T follicular helper cell (primary cell): Measurements from ENCODE around the gene MRPL47.

ENCODE experiments used
- DNase-seq: peaks from one replicate; pipeline ENCODE4 v3.0.0-alpha.2; 2020; ENCODE audit warnings: low read depth

The MRPL47 gene

GRCh38 chr3:179591313-179591712 is 13.1 kb downstream of the MRPL47 start:
- no peak for DNase-seq

- no peak for DNase-seq
Measured at GRCh38 chr3:179590669-179591068, 13.8 kb downstream of the MRPL47 start.

- DNase-seq: no peak
Measured at GRCh38 chr3:179589143-179589542, 15.3 kb downstream of the MRPL47 start.

DNA sequence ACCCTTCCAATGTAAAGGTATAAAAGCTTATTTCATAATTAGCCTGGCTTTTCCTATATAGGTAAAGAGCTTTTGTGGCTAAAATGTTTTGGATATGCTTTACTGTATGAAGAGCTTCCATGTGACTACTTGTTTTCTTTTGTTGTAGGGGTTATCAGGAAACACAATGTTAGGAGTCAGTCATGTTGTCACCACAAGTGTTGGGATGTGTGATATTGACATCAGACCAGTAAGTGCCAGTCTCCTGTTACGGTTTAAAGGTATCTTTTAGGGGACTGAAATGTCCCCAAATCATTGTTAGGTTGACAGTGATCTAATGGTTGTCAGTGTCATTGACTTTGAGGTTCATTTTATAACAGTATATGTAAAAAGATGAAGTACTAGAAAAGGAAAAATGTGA is 23.4 kb downstream of the MRPL47 start:
- DNase-seq: no peak

DNA sequence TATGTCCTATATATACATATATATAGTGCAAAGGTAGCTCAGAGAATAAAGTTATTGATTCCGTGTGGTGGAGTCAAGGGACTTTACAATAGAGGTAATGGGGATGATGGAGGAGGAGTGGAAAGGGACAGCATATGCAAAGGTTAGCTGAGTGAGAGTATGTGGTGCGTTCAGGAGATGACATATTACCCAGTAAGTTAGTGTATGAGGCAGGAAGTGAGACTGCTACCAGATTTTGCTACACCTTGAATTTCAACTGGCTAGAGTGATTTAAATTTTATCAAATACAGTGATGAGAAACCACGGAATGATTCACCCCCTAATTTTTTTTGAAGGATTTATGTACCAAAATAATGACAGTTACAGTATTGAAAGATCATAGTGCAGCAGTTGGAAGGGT is 38.9 kb downstream of the MRPL47 start:
- DNase-seq: no peak

DNA sequence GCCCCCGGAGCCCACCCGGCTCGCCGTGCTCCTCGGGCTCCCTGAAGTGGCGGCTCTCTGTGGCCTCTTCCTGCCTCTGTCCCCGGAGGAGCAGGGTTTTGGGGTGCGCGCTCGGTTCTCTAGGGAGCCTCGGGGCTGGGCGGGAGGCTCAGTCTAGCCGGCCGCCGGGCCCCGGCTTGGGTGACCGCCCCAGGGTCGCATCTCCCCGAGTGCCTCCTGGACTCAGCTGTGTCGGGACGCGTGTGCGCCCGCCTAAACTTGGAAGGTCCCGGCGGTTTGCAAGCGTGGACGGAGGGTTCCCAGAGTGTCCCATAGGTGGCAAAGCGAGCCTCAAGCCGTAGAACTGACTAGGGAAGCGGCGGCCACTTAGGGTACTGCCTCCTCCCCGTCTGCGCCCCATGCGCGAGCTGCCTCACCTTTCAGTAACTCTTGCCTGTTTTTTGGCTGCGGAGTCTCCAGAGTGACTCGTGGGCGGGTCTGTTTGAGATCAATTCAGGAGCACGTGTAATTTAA is 41.1 kb downstream of the MRPL47 start:
- peak; percentile 52 for DNase-seq

DNA sequence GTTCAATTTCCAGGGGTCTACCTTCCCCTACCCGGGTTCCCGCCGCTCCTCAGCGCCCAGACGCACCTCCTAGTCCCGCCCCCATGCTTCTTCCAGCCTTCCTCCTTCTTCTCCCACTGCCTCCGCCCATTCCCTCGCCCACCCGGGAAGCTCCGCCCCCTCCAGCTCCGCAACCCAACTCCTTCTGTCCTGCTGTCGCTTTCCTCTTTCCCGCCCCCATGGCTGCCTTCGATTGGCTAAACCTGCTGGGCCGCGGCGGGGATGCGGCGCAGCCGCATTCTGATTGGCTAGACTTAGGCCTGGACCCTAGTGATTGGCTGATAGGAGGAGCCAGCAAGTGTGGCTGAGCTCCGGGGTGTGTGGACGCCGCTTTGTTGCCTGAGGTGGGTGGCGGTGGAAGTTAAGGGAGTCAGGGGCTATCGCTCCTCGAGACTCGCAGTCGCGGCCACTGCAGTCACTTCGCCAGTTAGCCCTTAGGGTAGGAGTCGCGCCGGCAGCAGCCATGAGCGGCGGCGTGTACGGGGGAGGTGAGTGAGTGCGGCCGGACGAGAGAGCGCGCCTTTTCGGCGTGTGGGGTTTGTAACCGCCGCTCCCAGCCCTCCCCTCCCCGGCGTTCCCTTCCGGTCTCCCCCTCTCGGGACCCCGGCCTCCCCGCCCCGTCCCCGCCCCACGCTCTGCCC is 41.7 kb downstream of the MRPL47 start, which contains the start of gene ACTL6A:
ACTL6A (plus strand) TSS at position 336 of the 680 bp plus-strand sequence; CDS start at position 503, 167 bp downstream.
- peak; percentile 98 for DNase-seq

DNA sequence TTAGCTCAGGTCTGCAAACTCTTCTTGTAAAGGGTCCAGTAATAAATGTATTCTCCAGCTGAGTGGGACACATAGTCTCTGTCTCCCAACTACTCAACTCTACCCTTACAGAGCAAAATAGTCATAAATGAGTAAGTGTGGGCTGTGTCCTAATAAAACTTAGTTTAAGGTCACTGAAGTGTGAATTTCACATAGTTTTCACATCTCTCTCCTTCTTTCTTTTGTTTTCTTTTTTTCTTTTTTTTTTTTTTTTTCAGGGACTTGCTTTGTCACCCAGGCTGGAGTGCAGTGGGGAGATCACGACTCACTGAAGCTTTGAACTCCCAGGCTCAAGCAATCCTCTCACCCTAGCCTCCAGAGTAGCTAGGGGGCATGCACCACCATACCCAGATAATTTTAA is 43.6 kb downstream of the MRPL47 start:
- no peak for DNase-seq

DNA sequence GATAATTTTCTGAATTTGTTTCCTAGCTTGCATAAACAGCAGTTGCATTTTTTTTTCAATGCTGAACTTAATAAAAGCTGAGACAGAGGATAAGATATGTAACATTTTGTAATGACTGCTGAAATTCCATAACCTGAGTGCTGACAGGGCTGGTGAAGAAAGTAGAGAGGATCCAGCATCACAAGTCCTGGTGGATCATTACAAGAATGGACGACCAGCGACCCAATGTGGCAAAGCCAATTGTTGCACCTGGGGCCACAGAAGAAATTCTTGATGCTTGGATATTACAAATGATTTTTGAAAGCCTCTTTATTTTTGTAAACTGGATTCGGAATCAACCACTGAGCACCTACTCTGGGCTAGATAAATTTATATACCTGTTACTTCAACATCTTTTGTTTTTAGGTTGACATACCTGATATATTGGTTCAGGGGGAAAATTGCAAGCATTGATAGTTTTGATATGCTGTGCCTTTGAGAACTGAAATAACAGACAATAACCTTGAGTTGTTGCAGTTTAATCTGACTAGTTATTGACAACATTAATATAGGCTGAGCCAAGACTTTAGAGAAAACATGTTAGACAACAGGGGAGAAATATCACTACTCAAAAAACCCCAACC is 45.6 kb downstream of the MRPL47 start:
- DNase-seq: peak; percentile 20

DNA sequence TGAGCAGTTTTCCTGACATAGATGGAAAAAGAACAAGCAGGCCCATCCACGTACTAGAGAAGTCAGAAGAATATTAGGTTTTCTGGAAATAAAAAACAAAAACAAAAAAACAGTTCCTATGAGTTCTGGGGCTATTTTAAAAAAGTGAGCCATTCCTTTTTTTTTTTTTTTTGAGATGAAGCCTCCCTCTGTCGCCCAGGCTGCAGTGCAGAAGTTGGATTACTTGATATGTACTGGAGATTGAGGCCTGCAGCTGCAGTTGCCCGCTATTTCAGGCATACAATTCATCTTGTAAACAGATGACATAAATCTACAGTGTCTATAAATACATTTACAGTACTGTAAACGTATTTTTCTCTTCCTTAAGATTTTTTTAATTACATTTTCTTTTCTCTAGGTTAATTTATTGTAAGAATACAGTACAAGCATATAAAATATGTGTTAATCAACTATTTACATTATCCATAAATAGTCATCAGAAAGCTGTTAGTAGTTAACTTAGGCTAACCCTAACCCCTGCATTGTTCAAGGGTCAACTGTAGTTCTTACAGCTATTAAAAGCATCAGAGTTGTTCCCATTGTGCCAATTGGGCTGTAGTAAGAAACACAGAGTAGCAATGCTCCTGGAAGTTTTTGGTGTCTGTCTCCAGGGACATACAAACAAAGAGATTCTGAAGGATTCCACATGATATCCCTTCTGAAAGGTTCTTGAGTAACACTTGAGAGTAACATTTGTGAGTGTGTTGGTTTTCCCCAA is 52.9 kb downstream of the MRPL47 start:
- no peak for DNase-seq

- DNase-seq: no peak
Measured at GRCh38 chr3:179546814-179547241, 57.6 kb downstream of the MRPL47 start.

GRCh38 chr3:179544981-179545645 is 59.3 kb downstream of the MRPL47 start:
- no peak for DNase-seq

DNA sequence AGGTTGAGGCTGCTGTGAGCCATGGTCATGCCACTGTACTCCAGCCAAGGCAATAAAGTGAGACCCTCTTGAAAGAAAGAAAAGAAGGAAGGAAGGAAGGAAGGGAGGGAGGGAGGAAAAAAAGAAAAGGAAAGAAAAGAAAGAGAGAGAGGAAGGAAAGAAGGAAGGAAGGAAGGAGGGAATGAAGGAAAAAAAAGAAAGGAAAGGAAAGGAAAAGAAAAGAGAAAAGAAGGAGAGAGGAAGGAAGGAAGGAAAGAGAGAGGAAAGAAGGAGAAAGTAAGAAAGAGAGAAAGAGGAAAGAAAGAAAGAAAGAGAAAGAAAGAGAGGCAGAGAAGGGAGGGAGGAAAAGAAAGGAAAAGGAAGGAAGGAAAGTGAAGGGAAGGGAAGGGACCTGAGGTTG is 62.1 kb downstream of the MRPL47 start:
- no peak for DNase-seq

DNA sequence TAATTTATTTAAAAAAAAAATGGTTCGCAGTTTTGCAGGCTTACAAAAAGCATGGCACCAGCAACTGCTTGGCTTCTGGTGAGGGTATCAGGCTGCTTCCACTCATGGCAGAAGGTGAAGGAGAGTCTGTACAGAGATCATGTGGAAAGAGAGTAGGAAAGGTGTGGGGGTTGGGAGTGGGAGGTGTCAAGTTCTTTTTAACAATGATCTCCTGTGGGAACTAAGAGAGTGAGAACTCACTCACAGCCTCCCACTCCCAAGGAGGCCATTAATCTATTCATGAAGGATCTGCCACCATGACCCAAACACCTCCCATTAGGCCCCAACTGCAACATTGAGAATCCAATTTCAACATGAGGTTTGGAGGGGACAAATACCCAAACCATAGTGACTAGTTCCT is 62.8 kb downstream of the MRPL47 start:
- no peak for DNase-seq

DNA sequence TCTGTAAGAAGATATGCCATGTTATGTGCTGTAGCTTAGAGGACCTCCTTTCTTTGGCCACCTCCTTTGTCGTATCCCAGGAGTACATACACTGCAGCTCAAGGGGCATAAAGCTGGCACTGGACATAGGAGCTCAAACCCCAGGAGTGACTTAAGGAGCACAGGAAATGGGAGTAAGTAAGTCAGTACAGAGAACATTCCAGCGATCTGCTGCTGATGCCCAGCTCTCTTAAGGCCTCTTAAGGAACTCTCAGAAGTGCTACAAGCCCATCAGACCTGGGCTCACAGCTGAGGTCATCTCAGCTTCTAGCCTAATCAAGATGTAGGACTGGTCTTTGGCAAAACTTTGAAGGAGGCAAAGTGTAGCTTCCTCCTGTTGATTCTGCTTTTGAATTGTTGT is 63.3 kb downstream of the MRPL47 start:
- DNase-seq: no peak
